Measurements from ENCODE around the gene TPP1. TPM values are rescaled to one million over a fixed set of nuclear protein-coding genes. Genes with fewer than 3 reads are reported as not detected.
A peak's percentile ranks its signal among the peaks of the same experiment; 100 is the strongest.

Gene TPP1
- total and polyA plus RNA-seq, 9 of the 15 experiments (the other 6 are each of a cell fraction or from before 2014, with no cell fraction given), result 7.5 to 75.8 (median 15.7) TPM

GRCh38 chr11:6606471-6607189 lies 12.6 kb downstream of the TPP1 start (continued):
- TF ChIP-seq REST (IDR thresholded peaks at IDR 0.05; ENCODE audit: borderline replicate concordance), result peak; percentile 18; the same call in 1 of the 2 replicates
- no peak for TF ChIP-seq REST (CRISPR knock-in tag; IDR thresholded peaks at IDR 0.05; ENCODE audit: low read depth)
- TF ChIP-seq MGA (IDR thresholded peaks at IDR 0.05), result no peak
- TF ChIP-seq STAT6 (CRISPR knock-in tag; IDR thresholded peaks at IDR 0.05), result no peak

Measured in K562 (cell line).